Right atrium auricular region (tissue), 2 donors: ENCODE measurements around the gene GRK5. TPM values are rescaled to one million over a fixed set of nuclear protein-coding genes. Genes with fewer than 3 reads are reported as not detected.

Experiments
- DNase-seq: peaks from one replicate; pipeline ENCODE4 v3.0.0-alpha.2; 2019; ENCODE audit warnings: low spot score
- H3K27ac ChIP-seq, 2 donors: fragments of 200-600 bp; sonication (generic); 1 replicate in 1 of 2; 2 replicates in 1 of 2; pipeline ENCODE4 v1.5.1; 2016 to 2019
- H3K27me3 ChIP-seq, 2 donors: fragments of 200-600 bp; sonication (generic); one replicate each; pipeline versions ENCODE4 v1.5.1 to v1.6.0; 2017 to 2019
- H3K36me3 ChIP-seq: fragments of 200-600 bp; sonication (generic); one replicate; pipeline ENCODE4 v1.5.1; 2016
- H3K4me1 ChIP-seq, 2 donors: fragments of 200-600 bp; sonication (generic); one replicate each; pipeline versions ENCODE4 v1.5.1 to v1.6.0; 2017 to 2019
- H3K4me3 ChIP-seq, 2 donors: fragments of 200-600 bp; sonication (generic); 1 replicate in 1 of 2; 2 replicates in 1 of 2; pipeline ENCODE4 v1.5.1; 2017 to 2019; ENCODE audit warnings: mild to moderate bottlenecking in 1 of 2, moderate library complexity in 1 of 2
- H3K9me3 ChIP-seq, 2 donors: fragments of 200-600 bp; sonication (generic); one replicate each; pipeline ENCODE4 v1.5.1; 2019
- CTCF ChIP-seq, 2 donors: fragments of 200-600 bp; sonication (generic); IDR thresholded peaks; one replicate each; pipeline ENCODE4 v1.5.1; 2019; ENCODE audit warnings: antibody characterized with exemption in 2 of 2
- total RNA-seq, 2 donors: library from RNA; depleted of rRNA; stranded (reverse); fragments of >200 nt; gene quantifications; one replicate each; pipeline ENCODE4 v1.1.0, GENCODE V29; 2016

The GRK5 gene
- total RNA-seq, 2 donors from 2014 or later, result 19.2 to 53.8 TPM

GRCh38 chr10:119378737-119379067 lies 171.3 kb downstream of the GRK5 start:
- TF ChIP-seq CTCF (IDR thresholded peaks at IDR 0.05), result no peak
- peaks cover 0 to 64% of the 10 kb centered on the region in 2 donors for H3K4me1 ChIP-seq
- DNase-seq, result peak; percentile 74

GRCh38 chr10:119379466-119380071 lies 172.2 kb downstream of the GRK5 start:
- H3K4me1 ChIP-seq, result peaks cover 0 to 72% of the 10 kb centered on the region in 2 donors
- no peaks in the 10 kb centered on the region for H3K27me3 ChIP-seq
- peak overlapping the region; percentile 83 to 85 for H3K27ac ChIP-seq
- no peak overlapping the region for H3K4me3 ChIP-seq
- peaks cover 9% of the 10 kb centered on the region for H3K36me3 ChIP-seq
- TF ChIP-seq CTCF (IDR thresholded peaks at IDR 0.05), result no peak
- H3K9me3 ChIP-seq, result no peaks in the 10 kb centered on the region
- no peak for DNase-seq

More at GRCh38 chr10:119378737-119379067, 171.3 kb downstream of the GRK5 start:
- Histone ChIP-seq H3K9me3 (no peaks in the 10 kb centered on the region), H3K27me3 (no peaks in the 10 kb centered on the region), H3K4me3 (peak overlapping the region; percentile 16 to 26), H3K36me3 (peaks cover 9% of the 10 kb centered on the region), H3K27ac (peak overlapping the region; percentile 83 to 85)

- H3K27ac ChIP-seq, result peak overlapping the region; percentile 0 to 7
- TF ChIP-seq CTCF (IDR thresholded peaks at IDR 0.05), result no peak
- H3K4me1 ChIP-seq, result peaks cover 0 to 41% of the 10 kb centered on the region in 2 donors
- H3K36me3 ChIP-seq, result peaks cover 9% of the 10 kb centered on the region
- H3K9me3 ChIP-seq, result no peaks in the 10 kb centered on the region
- H3K4me3 ChIP-seq, result no peak overlapping the region
- no peaks in the 10 kb centered on the region for H3K27me3 ChIP-seq
- no peak for DNase-seq
These were observed 175.9 kb downstream of the GRK5 start for GRCh38 chr10:119383174-119383856.

GRCh38 chr10:119384127-119384526 lies 176.8 kb downstream of the GRK5 start:
- TF ChIP-seq CTCF (IDR thresholded peaks at IDR 0.05), result no peak
- Histone ChIP-seq H3K36me3 (peaks cover 9% of the 10 kb centered on the region), H3K27me3 (no peaks in the 10 kb centered on the region), H3K4me3 (no peak overlapping the region), H3K9me3 (no peaks in the 10 kb centered on the region), H3K27ac (no peak overlapping the region), H3K4me1 (peaks cover 0 to 33% of the 10 kb centered on the region in 2 donors)
- no peak for DNase-seq

GRCh38 chr10:119386666-119387065 lies 179.3 kb downstream of the GRK5 start:
- peaks cover 0 to 28% of the 10 kb centered on the region in 2 donors for H3K4me1 ChIP-seq
- H3K9me3 ChIP-seq, result no peaks in the 10 kb centered on the region
- DNase-seq, result no peak
- TF ChIP-seq CTCF (IDR thresholded peaks at IDR 0.05), result no peak
- no peak overlapping the region for H3K27ac ChIP-seq
- H3K36me3 ChIP-seq, result peaks cover 1% of the 10 kb centered on the region
- H3K4me3 ChIP-seq, result no peak overlapping the region
- H3K27me3 ChIP-seq, result no peaks in the 10 kb centered on the region
